Loucy (cell line): ENCODE results near the gene KRT1.

Source experiments
- H2AFZ ChIP-seq: fragments of 200-600 bp; sonication (generic); 2 replicates; pipeline ENCODE4 v1.6.0; 2016; ENCODE audit warnings: antibody characterized with exemption, mild to moderate bottlenecking, low read length, moderate library complexity
- H3F3A ChIP-seq: fragments of 200-600 bp; 2 replicates; pipeline ENCODE4 v1.6.0; 2016; ENCODE audit warnings: antibody characterized with exemption, low read depth, mild to moderate bottlenecking
- H3K27me3 ChIP-seq: fragments of 200-600 bp; sonication (generic); 2 replicates; pipeline ENCODE4 v1.6.1; 2014; ENCODE audit warnings: low read length, mild to moderate bottlenecking; ENCODE audit not compliant: insufficient read depth, poor library complexity, severe bottlenecking
- H3K36me3 ChIP-seq: fragments of 200-600 bp; sonication (generic); 2 replicates; pipeline ENCODE4 v1.6.1; 2016; ENCODE audit warnings: low read length; ENCODE audit not compliant: insufficient read depth
- H3K4me1 ChIP-seq: fragments of 200-600 bp; sonication (generic); 2 replicates; pipeline ENCODE4 v1.5.1; 2014; ENCODE audit warnings: low read length, mild to moderate bottlenecking; ENCODE audit not compliant: insufficient read depth, poor library complexity, severe bottlenecking
- H3K4me2 ChIP-seq: fragments of 200-600 bp; sonication (generic); 2 replicates; pipeline ENCODE4 v1.6.0; 2014; ENCODE audit warnings: antibody characterized with exemption, low read length, low read depth, mild to moderate bottlenecking; ENCODE audit not compliant: poor library complexity, severe bottlenecking
- H3K4me3 ChIP-seq: fragments of 200-600 bp; sonication (generic); 2 replicates; pipeline ENCODE4 v1.5.1; 2014; ENCODE audit warnings: low read length, mild to moderate bottlenecking, mixed read lengths; ENCODE audit not compliant: poor library complexity, severe bottlenecking
- H3K79me2 ChIP-seq: fragments of 200-600 bp; sonication (generic); 2 replicates; pipeline ENCODE4 v1.6.1; 2014; ENCODE audit warnings: low read length; ENCODE audit not compliant: insufficient read depth
- H3K9ac ChIP-seq: fragments of 200-600 bp; sonication (generic); 2 replicates; pipeline ENCODE4 v1.6.0; 2014; ENCODE audit warnings: mild to moderate bottlenecking, low read depth, low read length, moderate library complexity; ENCODE audit not compliant: poor library complexity, severe bottlenecking
- H3K9me2 ChIP-seq: fragments of 200-600 bp; sonication (generic); replicated peaks from 2 replicates; pipeline ENCODE4 v1.6.1; 2016; ENCODE audit warnings: low read depth, low read length, mixed read lengths
- H3K9me3 ChIP-seq: fragments of 200-600 bp; sonication (generic); 2 replicates; pipeline ENCODE4 v1.6.1; 2014; ENCODE audit warnings: mild to moderate bottlenecking, antibody characterized with exemption, low read length, low read depth; ENCODE audit not compliant: insufficient read depth
- H4K20me1 ChIP-seq: fragments of 200-600 bp; sonication (generic); 2 replicates; pipeline ENCODE4 v1.6.0; 2014; ENCODE audit warnings: antibody characterized with exemption, low read length, mild to moderate bottlenecking; ENCODE audit not compliant: insufficient read depth, poor library complexity, severe bottlenecking
- CTCF ChIP-seq: fragments of 200-600 bp; sonication (generic); conservative IDR thresholded peaks from 2 replicates; pipeline ENCODE4 v1.5.1; 2014; ENCODE audit warnings: mild to moderate bottlenecking, antibody characterized with exemption, low read length
- EZH2phosphoT487 ChIP-seq: fragments of 200-600 bp; IDR thresholded peaks from 2 replicates; pipeline ENCODE4 v1.6.1; 2018; ENCODE audit warnings: antibody characterized with exemption, mild to moderate bottlenecking, moderate library complexity, borderline replicate concordance

Gene KRT1

GRCh38 chr12:52676163-52676562 is 4.0 kb downstream of the KRT1 start:
- H3K9me2 ChIP-seq: no peaks in the 10 kb centered on the region
- H3F3A ChIP-seq: no peaks in the 10 kb centered on the region
- H3K9me3 ChIP-seq: no peaks in the 10 kb centered on the region
- no peak overlapping the region for H3K4me3 ChIP-seq
- no peaks in the 10 kb centered on the region for H3K27me3 ChIP-seq
- peaks cover 35% of the 10 kb centered on the region for H3K4me1 ChIP-seq
- H2AFZ ChIP-seq: no peak overlapping the region
- H3K9ac ChIP-seq: no peak overlapping the region
- H3K79me2 ChIP-seq: no peaks in the 10 kb centered on the region
- TF ChIP-seq CTCF: no peak
- no peaks in the 10 kb centered on the region for H4K20me1 ChIP-seq
- no peaks in the 10 kb centered on the region for H3K36me3 ChIP-seq
- no peak overlapping the region for H3K4me2 ChIP-seq

- Histone ChIP-seq H3K9ac (no peak overlapping the region), H3K4me1 (peaks cover 26% of the 10 kb centered on the region), H3K36me3 (no peaks in the 10 kb centered on the region), H2AFZ (no peak overlapping the region), H3K79me2 (no peaks in the 10 kb centered on the region), H3K9me2 (no peaks in the 10 kb centered on the region), H3K4me2 (no peak overlapping the region), H3F3A (no peaks in the 10 kb centered on the region), H3K27me3 (no peaks in the 10 kb centered on the region), H4K20me1 (no peaks in the 10 kb centered on the region), H3K9me3 (no peaks in the 10 kb centered on the region), H3K4me3 (no peak overlapping the region)
- TF ChIP-seq EZH2phosphoT487 (no peak), CTCF (no peak)
Measured at GRCh38 chr12:52675301-52675701, 4.9 kb downstream of the KRT1 start.

- TF ChIP-seq CTCF (no peak), EZH2phosphoT487 (no peak)
- H3K9me3 ChIP-seq: no peaks in the 10 kb centered on the region
- H3K4me1 ChIP-seq: peaks cover 22% of the 10 kb centered on the region
- H3K9ac ChIP-seq: no peak overlapping the region
- no peak overlapping the region for H2AFZ ChIP-seq
- H3K27me3 ChIP-seq: no peaks in the 10 kb centered on the region
- no peak overlapping the region for H3K4me2 ChIP-seq
- H3K9me2 ChIP-seq: no peaks in the 10 kb centered on the region
- no peaks in the 10 kb centered on the region for H3K36me3 ChIP-seq
- H3F3A ChIP-seq: no peaks in the 10 kb centered on the region
- H3K79me2 ChIP-seq: no peaks in the 10 kb centered on the region
- H4K20me1 ChIP-seq: no peaks in the 10 kb centered on the region
- H3K4me3 ChIP-seq: no peak overlapping the region
Measured at GRCh38 chr12:52674433-52674775, 5.8 kb downstream of the KRT1 start.
